GM18909 (cell line): ENCODE measurements around the gene CMPK1.
"Not testable (repeated sequence)": the region's sequence is repeated elsewhere in the genome, so short reads cannot be mapped to it uniquely, and the experiment has no call there.

Experiments used
- ATAC-seq: cut with Tn5 transposase; IDR thresholded peaks from one replicate; pipeline ENCODE4 v1.9.1; 2021; ENCODE audit warnings: mild to moderate bottlenecking; ENCODE audit not compliant: unreplicated experiment, poor library complexity

Gene CMPK1

GRCh38 chr1:47333578-47333921 is at the start of gene CMPK1:
CMPK1 (plus strand) TSS chr1:47333790; CDS start chr1:47333946, 156 bp downstream.
- ATAC-seq, result peak; percentile 85

- ATAC-seq, result not testable (repeated sequence)
Measured at GRCh38 chr1:47288116-47288515, 45.5 kb upstream of the CMPK1 start.

- not testable (repeated sequence) for ATAC-seq
Measured at GRCh38 chr1:47294863-47295262, 38.7 kb upstream of the CMPK1 start.

DNA sequence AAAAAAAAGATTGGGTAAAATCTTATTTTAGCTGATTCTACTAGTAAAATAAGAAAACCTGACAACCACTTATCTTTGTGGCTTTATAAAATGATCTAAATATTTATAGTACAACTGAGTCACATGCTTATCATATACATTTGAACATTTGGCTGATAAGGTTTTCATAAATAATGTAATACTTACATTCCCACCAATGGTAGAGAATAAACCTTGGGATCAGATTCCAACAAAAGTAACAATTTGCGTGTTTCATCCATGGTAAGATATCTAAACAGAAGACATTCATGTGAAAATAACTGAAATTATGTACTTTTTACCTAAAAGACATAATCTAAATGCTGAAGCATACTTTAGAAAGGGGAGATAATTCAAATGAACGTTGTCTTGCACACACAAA is 38.0 kb upstream of the CMPK1 start:
- no peak for ATAC-seq

DNA sequence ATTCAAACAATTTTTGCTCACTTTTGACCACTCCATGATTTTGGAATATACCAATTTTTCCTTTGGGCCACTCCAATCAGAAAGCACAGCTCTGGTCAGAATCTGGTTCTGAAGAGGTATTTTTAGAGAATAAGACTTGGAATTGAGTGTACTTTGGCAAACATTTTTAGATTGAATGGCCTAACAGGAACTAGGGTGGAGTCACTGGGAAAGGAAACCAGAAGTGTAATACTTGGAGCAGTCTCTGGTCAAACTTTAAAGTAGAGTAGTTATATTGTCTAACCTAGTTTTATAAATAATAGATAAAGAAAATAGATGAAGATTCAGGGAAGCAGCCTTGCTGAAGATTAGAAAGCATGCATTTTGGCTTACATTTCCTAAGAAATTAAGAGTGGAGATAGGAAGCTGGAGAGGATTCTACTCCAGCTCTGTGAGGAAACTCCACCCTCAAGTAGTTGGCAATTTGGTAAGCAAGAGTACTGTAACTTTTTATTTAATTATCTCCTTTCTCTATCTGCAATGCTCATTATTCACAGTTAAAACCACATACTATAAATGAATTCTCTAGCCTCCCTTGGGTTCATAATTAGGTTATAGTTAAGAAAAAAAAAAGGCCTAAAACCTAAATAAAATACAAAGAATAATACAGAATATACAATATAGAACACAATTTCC is 35.4 kb upstream of the CMPK1 start:
- ATAC-seq, result no peak

DNA sequence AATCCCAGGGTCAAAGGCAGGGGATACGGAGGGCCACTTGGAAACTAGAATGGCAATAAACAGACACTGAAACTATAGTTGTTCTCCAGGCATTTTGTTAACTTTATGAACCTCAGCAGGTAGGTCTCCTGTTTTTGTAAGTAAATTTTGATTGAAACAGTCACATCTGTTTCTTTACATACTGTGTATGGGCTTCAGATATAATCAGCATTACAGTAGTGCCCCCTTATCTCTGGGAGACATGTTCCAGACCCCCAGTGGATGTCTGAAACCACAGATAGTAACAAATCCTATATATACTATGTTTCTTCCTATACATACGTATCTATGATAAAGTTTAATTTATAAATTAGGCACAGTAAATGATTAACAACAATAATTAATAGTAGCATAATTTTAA is 31.1 kb upstream of the CMPK1 start:
- ATAC-seq, result no peak

DNA sequence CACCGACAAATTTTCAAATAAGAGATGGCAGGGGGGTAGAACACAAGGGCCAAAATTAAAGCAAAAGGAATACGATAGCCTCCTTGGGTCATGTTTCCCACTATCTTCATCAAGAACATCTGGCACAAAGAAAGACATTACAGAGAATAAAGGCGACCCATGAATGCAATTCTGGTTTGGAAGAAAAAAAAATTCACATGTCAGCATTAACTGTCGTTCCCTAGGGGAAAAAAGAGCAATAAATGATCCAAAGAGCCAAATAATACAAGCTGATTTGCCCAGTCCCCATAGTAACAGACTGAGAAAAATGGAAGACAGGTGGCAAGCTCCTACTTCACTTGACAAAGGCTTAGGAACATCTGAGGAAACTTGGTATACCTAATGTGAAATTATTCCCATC is 24.2 kb upstream of the CMPK1 start:
- ATAC-seq, result no peak

DNA sequence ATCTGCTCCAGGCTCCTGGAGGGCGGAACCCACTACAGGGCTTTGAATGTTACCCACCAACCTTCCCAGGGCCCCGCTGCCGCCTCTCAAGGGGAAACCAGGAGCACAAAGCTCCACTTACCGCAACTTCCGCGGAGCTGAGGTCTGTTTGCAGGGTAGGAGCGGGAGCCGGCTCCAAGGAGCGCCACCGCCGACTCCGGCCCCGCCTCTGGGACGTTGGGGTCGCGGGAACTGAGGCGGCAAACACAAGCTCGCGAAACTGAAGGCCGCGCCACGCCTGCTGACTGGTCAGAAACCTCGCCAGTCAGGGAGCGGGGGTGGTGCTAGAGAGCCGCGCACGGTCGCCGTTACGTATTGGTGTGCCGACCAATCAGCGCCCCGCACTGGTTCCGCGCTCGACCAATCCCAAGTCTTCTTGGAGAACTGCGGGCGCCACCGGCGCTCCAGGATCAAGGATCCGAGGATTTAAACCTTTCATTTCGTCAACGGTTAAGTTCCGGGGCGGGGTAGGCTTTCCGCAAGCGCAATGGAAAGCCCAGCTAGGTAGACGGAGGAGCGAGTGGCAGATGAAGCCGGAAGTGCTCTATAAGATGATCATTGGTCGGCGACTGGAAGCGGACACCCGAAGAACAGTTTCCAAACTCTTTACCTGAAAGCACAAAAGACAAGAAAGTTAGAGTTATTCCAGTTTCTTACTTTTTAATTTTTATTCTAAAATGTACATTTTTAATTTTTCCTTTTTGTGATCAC is 19.5 kb upstream of the CMPK1 start, which contains the start of gene STIL:
Gene STIL (minus strand): TSS at position 233 of the 750 bp plus-strand sequence. CDS start 3,828 bp downstream, outside the sequence.
- ATAC-seq, result peak; percentile 98

DNA sequence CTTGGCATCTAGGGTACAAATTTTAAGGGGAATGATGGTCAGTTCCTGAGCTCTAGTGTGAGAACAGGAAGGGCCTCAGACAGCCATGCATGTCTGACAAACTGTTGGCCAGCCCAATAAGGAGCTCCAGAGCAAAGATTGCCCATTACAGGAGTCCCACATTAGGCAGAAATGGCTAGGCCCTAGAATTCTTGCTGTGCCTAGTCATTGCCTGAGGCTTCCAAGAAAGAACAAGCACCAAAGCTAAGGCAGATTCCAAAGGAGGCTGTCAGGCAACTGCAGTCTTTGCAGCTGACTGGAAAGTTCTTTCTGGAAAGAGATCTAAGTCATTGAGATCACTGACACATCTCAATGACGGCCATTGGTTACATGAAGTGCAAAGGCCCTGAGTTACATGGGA is 15.7 kb upstream of the CMPK1 start:
- no peak for ATAC-seq

DNA sequence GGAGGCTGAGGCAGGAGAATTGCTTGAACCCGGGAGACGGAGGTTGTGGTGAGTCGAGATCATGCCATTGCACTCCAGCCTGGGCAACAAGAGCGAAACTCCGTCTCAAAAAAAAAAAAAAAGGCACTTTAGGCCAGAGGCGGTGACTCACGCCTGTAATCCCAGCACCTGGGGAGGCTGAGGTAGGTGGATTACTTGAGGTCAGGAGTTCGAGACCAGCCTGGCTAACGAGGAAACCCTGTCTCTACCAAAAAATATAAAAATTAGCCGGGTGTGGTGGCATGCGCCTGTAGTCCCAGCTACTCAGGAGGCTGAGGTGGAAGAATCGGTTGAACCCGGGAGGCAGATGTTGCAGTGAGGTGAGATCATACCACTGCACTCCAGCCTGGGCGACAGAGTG is 13.6 kb upstream of the CMPK1 start:
- ATAC-seq, result not testable (repeated sequence)

- no peak for ATAC-seq
Measured at GRCh38 chr1:47323599-47324031, 10.0 kb upstream of the CMPK1 start.

- ATAC-seq, result no peak
Measured at GRCh38 chr1:47324682-47325081, 8.9 kb upstream of the CMPK1 start.

- ATAC-seq, result no peak
Measured at GRCh38 chr1:47325528-47325927, 8.1 kb upstream of the CMPK1 start.

DNA sequence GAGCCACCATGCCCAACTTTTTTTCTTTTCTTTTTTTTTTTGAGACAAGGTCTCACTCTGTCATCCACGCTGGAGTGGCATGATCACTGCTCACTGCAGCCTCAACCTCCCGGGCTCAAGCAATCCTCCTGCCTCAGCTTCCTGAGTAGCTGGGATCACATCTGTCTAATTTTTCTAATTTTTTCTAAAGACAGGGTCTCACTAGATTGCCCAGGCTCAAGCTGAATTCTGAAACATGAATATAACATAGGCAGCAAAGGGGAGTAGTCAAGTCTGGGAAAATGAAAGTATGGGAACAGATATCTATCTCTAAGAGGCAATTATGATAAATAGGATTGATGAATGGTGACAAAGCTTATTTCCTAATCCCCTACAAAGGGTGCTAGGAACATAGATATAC is 7.3 kb upstream of the CMPK1 start:
- ATAC-seq, result no peak

DNA sequence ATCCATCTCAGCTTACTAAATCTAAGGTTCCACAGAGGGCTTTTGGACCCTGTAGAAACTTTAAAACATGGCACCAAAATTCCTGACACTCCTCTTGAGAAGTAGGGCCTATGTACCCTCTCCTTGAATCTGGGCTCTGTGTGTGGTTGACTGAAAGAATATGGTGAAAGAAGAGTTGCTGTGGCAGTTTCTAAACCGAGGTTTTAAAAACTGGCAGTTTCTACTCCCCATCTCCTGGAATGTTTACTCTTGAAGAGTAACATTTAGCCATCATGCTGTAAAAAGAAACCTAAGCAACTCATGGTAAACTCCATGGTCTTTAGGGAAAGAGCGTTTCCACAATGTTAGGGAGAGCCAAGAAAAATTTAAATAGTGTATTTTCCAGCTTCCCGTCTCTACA is 4.6 kb upstream of the CMPK1 start:
- ATAC-seq, result no peak

- no peak for ATAC-seq
Measured at GRCh38 chr1:47330212-47330611, 3.4 kb upstream of the CMPK1 start.

DNA sequence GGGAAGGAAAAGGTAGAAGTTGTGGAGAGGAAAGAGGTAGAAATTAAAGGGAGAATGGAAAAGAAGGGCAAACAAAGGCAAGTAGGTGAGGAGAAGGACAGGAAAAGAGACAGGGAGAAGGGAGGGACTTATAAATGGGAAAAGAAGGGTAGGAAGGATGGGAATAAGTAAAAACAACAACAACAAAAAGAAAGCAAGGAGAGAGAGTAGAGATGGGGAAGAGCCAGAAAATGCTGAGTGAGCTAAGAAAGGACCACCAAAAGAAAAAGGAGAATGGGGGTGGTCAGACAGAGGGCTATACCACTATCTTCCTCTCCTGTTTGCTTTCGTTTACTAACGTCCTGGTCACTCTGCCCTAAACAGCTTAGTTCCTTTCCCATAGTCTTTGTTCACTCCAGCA is 1.7 kb upstream of the CMPK1 start:
- no peak for ATAC-seq

DNA sequence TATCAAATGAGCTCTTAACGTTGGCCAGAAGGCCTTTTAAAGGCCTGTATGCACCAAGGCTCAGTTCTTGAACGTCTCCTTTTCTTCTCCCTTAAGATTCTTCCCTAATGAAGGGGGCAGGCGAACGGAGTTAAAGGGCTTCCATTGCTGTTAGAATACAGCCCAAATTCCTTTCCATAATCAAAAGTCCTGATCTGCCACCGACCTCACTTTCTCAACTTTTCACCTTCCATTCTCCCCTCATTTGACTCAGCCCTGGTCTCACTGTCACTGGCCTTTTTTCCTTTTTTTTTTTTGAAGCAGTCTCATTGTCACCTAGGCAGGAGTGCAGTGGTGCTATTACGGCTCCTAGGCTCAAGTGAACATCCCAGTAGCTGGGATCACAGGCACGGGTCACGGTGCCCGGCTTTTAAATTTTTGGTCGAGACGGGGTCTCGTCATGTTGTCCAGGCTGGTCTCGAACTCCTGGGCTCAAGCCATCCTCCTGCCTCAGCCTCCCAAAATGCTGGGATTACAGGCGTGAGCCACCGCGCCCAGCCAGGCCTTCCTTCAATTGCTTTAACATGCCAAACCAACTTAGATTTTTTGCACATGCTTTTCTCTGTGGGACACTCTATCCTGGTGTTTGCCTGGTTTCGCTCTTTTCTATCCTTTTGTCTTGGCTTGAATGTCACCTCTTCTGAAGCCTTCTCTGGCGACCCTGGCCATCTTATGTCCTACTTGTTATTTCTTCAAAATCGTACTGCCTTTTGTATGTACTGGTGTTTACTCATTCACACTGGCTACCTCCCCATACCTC is 612 bp upstream of the CMPK1 start:
- no peak for ATAC-seq

DNA sequence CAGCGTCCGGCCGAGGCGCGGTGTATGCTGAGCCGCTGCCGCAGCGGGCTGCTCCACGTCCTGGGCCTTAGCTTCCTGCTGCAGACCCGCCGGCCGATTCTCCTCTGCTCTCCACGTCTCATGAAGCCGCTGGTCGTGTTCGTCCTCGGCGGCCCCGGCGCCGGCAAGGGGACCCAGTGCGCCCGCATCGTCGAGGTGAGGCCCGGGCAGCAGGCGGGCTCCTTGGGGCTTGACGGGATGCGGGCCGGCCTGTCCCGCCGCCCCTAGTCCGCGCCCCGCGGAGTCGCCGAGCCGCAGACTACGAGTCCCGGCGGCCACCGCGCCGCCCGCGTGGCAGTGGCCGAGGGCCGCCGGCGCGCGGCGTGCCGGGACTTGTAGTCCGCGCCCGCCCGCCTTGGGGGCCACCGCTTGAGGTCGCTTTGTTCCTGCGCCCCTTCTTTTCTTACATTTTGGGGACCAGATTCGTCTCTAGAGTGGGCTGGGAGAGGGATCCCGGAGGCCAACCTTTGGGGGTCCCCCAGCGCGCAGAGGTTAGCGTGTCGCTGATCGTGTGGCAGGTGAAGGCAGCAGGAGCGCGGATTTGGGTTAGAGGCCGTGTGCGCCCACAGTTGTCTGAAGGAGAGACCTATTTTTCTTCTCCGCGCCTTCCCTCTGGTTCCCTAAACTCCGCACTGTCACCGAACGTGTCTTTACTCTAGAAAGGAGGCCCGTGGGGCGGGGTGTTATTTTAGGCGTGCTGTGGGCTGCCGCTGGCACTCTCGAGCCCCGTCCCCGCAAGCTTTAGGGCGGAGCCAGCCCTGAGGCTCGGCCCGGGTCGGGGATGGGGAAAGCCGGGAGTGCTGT is 553 bp downstream of the CMPK1 start:
- ATAC-seq, result peak; percentile 85

DNA sequence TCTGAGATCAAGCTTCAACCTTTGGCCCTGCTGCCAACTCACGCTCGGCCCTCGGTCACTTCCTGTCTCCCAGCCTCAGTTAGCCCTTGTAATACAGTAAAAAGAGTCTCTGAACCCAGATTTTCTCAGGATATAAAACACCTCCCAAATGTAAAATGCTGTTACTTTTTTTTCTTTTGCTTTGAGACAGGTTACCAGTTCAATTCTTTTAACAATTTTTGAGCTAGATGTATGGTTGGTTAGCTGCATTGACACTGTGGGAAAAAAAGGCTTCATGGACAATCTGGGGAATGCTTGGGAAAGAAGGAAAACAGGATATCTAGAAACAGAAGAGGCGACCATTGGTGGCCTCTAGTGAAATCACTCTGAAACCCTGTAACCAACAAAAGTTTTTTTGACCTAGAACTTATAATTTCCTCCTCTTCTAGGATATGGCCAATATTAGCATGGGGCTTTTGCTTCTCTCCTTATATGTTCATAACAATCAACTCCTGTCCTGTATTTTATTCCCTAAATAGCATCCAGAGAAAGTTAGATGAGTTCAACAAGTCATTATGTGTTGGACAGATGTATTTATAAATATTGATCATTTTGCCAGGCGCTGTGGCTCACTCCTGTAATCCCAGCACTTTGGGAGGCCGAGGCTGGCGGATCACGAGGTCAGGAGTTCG is 1.3 kb downstream of the CMPK1 start:
- no peak for ATAC-seq
